ENCODE results near the gene ROR1.

ROR1 gene

GRCh38 chr1:63773815-63774616 lies at the start of gene ROR1:
ROR1 (plus strand) TSS chr1:63774017.
- peak in 2 of 4 experiments; percentile 6 to 20 for DNase-seq

GRCh38 chr1:63724375-63724899 lies 49.4 kb upstream of the ROR1 start:
- no peak for DNase-seq

- DNase-seq, result no peak
These were observed 45.1 kb upstream of the ROR1 start for GRCh38 chr1:63728611-63729226.

GRCh38 chr1:63729227-63729620 lies 44.6 kb upstream of the ROR1 start:
- no peak for DNase-seq

DNA sequence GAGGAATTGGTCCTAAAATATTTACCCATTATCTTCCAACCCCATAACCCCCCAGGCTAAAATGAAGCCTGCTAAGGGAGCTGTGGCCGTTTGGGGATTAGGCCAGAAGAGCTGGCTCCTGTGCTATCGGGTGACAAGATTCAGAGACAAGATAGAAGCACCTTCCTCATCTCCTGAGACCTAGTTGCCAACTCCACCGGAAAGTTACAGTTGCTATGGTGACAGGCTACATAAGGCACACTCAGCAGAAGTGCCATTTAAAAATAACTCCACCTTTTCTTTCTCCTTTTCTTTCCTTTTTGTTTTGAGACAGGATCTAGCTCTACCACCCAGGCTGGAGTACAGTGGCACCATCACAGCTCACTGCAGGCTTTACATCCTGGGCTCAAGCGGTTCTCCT lies 43.6 kb upstream of the ROR1 start:
- DNase-seq, result no peak

DNA sequence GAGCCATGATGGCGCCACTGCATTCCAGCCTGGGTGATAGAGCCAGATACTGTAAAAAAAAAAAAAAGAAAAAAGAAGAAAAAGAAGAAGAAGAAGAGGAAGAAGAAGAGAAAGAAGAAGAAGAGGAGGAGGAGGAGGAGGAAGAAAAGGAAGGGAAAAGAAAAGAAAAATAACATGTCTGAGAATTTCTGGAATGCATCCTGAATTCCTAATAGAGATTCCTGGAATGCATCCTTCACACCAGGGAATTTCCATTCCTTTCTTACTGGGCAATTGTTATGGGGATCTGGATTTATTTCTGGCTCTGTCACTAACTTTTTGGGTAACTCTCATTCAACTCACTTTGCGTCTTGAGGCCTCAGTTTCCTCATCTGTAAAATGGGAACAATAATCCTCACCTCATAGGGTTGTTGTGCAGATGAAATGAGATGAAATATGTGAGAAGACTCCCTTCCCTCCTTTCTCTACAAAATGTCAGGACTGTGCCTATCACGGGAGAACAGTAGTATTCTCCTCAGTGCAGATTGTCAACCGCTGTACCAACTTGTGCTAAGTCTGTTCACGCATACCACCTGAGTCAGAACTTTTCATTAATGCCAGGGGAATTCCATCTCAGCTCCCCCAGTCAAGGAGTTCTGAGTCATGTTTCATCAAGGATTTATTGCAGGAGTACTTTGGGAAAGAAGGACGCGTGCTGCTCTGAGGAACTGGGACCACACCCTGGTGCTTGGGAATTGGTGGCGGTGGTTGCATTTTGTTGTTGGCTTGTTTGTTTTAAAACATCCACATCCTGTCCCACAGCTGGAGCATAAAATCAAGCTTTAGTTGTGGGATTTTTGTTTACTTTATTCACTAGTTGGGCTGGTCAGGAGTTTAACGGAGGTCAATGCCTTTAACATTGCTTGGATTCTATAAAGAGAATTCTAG lies 42.4 kb upstream of the ROR1 start:
- no peak for DNase-seq

GRCh38 chr1:63732666-63733065 lies 41.2 kb upstream of the ROR1 start:
- no peak for DNase-seq

- no peak for DNase-seq
These were observed 35.0 kb upstream of the ROR1 start for GRCh38 chr1:63738772-63739171.

GRCh38 chr1:63739452-63739851 lies 34.4 kb upstream of the ROR1 start:
- no peak for DNase-seq

- DNase-seq, result no peak
These were observed 33.4 kb upstream of the ROR1 start for GRCh38 chr1:63740432-63740831.

GRCh38 chr1:63742526-63742925 lies 31.3 kb upstream of the ROR1 start:
- no peak for DNase-seq

GRCh38 chr1:63743781-63744180 lies 30.0 kb upstream of the ROR1 start:
- DNase-seq, result no peak

GRCh38 chr1:63746129-63746864 lies 27.5 kb upstream of the ROR1 start:
- no peak for DNase-seq

- DNase-seq, result no peak
These were observed 26.4 kb upstream of the ROR1 start for GRCh38 chr1:63747445-63747844.

DNA sequence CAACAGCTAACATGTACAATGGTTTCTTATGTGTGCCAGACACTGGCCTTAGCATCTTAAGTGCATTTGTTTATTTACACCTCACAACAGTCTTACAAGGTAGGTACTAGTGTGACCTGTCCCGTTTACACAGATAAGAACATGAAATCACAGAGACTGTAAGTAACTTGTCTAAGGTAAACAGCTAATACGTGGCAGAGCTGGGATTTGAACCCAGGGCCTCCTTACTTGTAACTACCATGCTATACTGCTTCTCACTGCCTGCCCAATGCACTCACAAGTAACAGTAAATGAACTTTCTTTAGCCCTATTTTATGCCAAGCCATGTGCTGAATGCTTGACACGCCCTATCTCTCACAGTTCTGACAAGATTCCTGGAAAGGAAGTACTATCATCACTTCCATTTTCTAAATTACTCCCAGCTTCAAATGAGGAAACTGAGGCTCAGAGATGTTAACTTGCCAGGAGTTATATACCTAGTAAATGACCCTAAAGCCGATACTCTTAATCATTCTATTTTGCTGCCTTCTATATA lies 25.7 kb upstream of the ROR1 start:
- no peak for DNase-seq

DNA sequence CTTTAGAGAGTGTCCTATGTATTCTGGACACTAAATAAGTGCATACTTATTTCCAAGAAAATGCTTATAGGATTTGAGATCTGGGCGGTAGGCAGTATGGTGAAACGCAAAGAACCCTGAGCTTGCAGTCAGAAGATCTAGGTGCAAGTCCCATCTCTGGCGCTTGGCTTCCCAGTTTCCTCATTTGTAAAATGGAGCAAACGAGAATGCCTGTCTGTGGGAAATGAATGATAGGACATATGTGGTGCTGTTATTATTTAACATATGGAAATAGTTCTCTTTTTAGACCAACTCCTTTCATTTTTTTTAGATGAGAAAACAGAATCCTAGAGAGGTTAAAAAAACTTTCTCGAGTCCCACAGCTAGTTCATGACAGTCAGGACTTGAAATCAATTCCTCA lies 25.2 kb upstream of the ROR1 start:
- DNase-seq, result no peak

GRCh38 chr1:63750721-63751120 lies 23.1 kb upstream of the ROR1 start:
- no peak for DNase-seq

GRCh38 chr1:63752176-63752575 lies 21.6 kb upstream of the ROR1 start:
- no peak for DNase-seq

GRCh38 chr1:63753591-63753990 lies 20.2 kb upstream of the ROR1 start:
- DNase-seq, result no peak

DNA sequence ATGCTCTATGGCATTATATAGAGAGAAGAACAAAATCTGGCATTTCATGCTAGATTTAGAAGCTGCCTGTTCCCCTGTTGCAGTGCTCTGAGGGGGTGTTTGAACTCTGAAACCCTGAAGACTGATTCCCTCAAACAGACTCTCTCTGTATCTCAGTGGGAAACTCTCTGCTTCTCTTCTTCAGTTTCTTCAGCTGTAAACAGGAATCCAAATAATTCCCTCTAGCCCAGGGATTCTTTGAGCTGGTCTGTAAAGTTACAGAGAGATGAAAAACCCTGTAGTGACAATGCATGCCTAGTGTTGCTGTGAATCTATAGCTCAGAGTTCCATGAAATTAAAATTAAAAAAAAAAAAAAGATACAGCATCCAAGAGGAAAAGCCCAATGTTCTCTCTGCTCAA lies 17.0 kb upstream of the ROR1 start:
- DNase-seq, result no peak

DNA sequence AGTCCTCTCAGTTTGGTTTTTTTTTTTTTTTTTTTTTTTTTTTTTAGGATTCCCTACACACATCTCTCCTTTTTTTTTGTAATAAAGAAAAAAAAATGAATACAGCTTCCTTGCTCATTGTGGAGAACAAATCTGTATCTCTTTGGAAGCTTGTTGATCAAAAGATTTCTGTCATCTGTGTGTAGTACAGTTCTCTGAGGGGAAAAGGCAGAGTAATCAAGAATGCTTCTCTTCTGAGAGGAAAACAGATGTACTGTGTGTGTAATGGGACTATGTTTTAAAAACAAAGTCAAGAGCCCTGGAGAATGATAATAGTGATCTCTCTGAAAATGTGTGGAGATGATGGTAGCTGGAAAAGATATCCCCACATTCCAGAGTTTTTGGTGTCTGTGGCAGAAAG lies 16.5 kb upstream of the ROR1 start:
- DNase-seq, result no peak

DNA sequence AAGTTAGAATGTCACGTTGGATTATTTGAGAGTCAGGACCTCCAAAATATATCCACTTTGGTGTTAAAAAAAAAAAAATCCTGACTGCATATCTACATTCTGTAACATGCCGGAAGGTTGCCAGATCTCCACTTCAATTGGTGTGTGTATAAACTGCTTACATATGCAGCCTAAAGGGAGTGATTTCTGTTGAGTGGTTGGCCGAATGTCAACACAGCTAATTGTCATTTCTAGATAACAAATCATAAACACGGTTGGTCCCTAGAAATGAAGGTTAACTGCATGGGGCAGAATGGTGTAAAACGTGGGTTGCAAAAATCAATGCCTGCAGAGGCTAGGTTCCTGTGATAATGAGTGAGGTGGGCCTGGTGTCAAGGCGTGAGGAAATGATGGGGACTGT lies 15.0 kb upstream of the ROR1 start:
- no peak for DNase-seq

Measured in activated CD4-positive, CD25-positive, alpha-beta regulatory T cell (primary cell).